ENCODE results near the gene MYCBPAP. TPM values are rescaled to one million over a fixed set of nuclear protein-coding genes. Genes with fewer than 3 reads are reported as not detected.

Gene MYCBPAP
- polyA plus RNA-seq, 2 donors = 0.05 to 0.22 TPM

- Histone ChIP-seq H3K27ac (ENCODE audit: low read depth in 2 of 2, low read length in 1 of 2) (no peak overlapping the region), H3K36me3 (ENCODE audit: control insufficient read depth in 2 of 2, insufficient read depth in 2 of 2, low read length in 1 of 2) (no peaks in the 10 kb centered on the region), H3K4me1 (ENCODE audit: control insufficient read depth in 2 of 2, insufficient read depth in 2 of 2, low read length in 1 of 2) (peaks cover 12 to 13% of the 10 kb centered on the region in 2 donors), H3K9me3 (ENCODE audit: control insufficient read depth in 2 of 2, insufficient read depth in 1 of 2, low read depth in 1 of 2, low read length in 1 of 2) (no peaks in the 10 kb centered on the region), H3K27me3 (ENCODE audit: control insufficient read depth in 1 of 2, insufficient read depth in 2 of 2, low read length in 2 of 2) (peaks cover 0 to 31% of the 10 kb centered on the region in 2 donors), H3K4me3 (ENCODE audit: low read depth in 1 of 2, low read length in 2 of 2) (peak overlapping the region in 1 of 2 donors; percentile 48)
- 28 to 31% methylated on average over 22 of the region's 22 CpGs for WGBS, 2 donors
Measured at GRCh38 chr17:50562242-50563091, 54.2 kb downstream of the MYCBPAP start.

DNA sequence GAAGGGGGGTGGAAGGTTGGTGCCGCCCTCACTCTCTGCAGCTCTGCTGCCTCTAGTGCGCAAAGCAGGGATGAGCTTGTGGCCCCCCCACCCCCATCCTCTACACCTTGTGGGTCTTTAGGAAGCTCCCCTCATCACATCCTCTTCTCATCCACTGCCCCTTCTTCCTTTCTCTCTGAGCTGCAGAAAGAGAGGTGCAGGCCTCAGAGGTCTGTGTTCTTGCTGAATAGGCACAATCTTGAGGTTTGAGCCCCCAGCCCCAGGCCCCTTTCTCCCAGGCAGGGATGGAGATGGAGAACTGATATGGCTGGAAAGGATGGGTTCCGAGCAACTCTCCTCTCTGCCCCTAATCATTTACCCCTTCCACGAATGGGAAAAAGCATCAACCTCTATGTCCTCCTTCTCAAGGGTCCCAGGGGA, 54.9 kb downstream of the MYCBPAP start:
- Histone ChIP-seq H3K27me3 (ENCODE audit: control insufficient read depth in 1 of 2, insufficient read depth in 2 of 2, low read length in 2 of 2) (peaks cover 0 to 31% of the 10 kb centered on the region in 2 donors), H3K9me3 (ENCODE audit: control insufficient read depth in 2 of 2, insufficient read depth in 1 of 2, low read depth in 1 of 2, low read length in 1 of 2) (no peaks in the 10 kb centered on the region), H3K4me3 (ENCODE audit: low read depth in 1 of 2, low read length in 2 of 2) (no peak overlapping the region), H3K27ac (ENCODE audit: low read depth in 2 of 2, low read length in 1 of 2) (no peak overlapping the region), H3K36me3 (ENCODE audit: control insufficient read depth in 2 of 2, insufficient read depth in 2 of 2, low read length in 1 of 2) (no peaks in the 10 kb centered on the region), H3K4me1 (ENCODE audit: control insufficient read depth in 2 of 2, insufficient read depth in 2 of 2, low read length in 1 of 2) (peaks cover 12 to 13% of the 10 kb centered on the region in 2 donors)
- WGBS, 2 donors = 75 to 78% methylated on average over 4 of the region's 4 CpGs

DNA sequence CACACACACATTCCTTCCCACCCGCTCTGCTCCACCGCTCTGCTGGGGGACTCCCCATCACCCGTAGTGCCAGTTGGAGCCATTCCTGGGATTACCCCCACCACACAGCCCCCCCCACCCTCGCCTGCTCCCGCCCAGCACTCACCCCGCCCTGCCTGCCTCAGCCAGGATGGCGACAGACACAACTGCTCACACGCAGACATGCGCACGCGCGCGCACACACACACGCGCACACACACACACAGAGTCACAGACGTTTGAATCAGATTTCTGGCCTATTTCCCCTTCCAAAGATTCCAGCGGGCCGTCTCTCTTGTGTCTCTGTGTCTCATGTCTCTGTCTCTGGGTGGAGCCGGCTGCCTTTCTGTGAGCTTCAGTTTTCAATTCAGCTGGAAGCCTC, 56.7 kb downstream of the MYCBPAP start:
- Histone ChIP-seq H3K4me3 (ENCODE audit: low read depth in 1 of 2, low read length in 2 of 2) (no peak overlapping the region), H3K27ac (ENCODE audit: low read depth in 2 of 2, low read length in 1 of 2) (no peak overlapping the region), H3K27me3 (ENCODE audit: control insufficient read depth in 1 of 2, insufficient read depth in 2 of 2, low read length in 2 of 2) (peaks cover 0 to 18% of the 10 kb centered on the region in 2 donors), H3K9me3 (ENCODE audit: control insufficient read depth in 2 of 2, insufficient read depth in 1 of 2, low read depth in 1 of 2, low read length in 1 of 2) (no peaks in the 10 kb centered on the region), H3K4me1 (ENCODE audit: control insufficient read depth in 2 of 2, insufficient read depth in 2 of 2, low read length in 1 of 2) (peaks cover 3 to 7% of the 10 kb centered on the region in 2 donors), H3K36me3 (ENCODE audit: control insufficient read depth in 2 of 2, insufficient read depth in 2 of 2, low read length in 1 of 2) (no peaks in the 10 kb centered on the region)
- 14 to 15% methylated on average over 19 of the region's 19 CpGs for WGBS, 2 donors

DNA sequence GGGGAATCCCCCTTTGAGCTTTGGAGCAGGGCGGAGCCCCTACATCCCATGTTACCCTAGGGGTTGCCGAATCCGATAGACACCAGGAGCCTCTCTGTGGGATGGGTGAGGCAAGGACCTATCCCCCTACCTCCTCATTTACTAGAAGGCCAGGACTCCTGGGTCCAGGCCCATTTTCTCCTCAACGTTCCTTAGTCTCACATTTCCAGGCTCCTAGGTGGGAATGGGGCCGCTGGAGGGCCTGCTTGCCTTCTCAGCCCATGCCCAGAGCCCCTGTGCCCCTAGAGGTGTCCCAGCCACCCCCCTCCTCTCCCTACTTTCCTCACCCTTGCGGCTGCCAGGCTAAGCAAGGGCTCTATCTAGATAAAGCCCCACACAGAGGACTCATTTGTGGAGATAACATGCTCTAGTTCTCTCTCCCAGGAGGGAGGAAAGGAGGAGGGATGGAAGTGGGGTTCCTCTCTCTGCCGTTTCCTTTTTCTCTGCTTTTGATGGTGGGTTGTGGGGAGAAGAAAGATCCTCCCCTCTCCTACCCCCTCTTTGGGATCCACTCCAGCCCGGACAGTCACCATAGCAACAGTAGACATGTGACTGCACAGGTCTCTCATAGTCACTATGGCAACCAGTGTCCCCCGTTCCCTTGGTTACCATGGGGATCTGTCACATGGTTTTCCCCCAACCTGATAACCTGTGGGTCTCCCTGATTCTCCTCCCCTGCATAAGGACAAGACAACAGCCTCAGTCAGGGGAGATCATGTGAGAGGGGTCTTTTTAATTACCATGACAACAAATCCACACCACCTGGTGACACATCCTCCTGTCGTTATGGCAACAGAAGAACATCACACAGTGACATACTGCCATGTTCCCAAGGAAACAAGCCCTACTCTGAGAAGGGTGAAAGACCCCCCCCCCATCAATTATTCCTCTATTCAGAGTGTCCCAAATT, 57.4 kb downstream of the MYCBPAP start:
- Histone ChIP-seq H3K9me3 (ENCODE audit: control insufficient read depth in 2 of 2, insufficient read depth in 1 of 2, low read depth in 1 of 2, low read length in 1 of 2) (no peaks in the 10 kb centered on the region), H3K36me3 (ENCODE audit: control insufficient read depth in 2 of 2, insufficient read depth in 2 of 2, low read length in 1 of 2) (no peaks in the 10 kb centered on the region), H3K4me3 (ENCODE audit: low read depth in 1 of 2, low read length in 2 of 2) (no peak overlapping the region), H3K27ac (ENCODE audit: low read depth in 2 of 2, low read length in 1 of 2) (no peak overlapping the region), H3K4me1 (ENCODE audit: control insufficient read depth in 2 of 2, insufficient read depth in 2 of 2, low read length in 1 of 2) (peaks cover 0 to 4% of the 10 kb centered on the region in 2 donors), H3K27me3 (ENCODE audit: control insufficient read depth in 1 of 2, insufficient read depth in 2 of 2, low read length in 2 of 2) (peaks cover 0 to 15% of the 10 kb centered on the region in 2 donors)
- WGBS, 2 donors = 41% methylated on average over 10 of the region's 10 CpGs

- Histone ChIP-seq H3K27me3 (ENCODE audit: control insufficient read depth in 1 of 2, insufficient read depth in 2 of 2, low read length in 2 of 2) (peaks cover 3 to 4% of the 10 kb centered on the region in 2 donors), H3K4me3 (ENCODE audit: low read depth in 1 of 2, low read length in 2 of 2) (no peak overlapping the region), H3K36me3 (ENCODE audit: control insufficient read depth in 2 of 2, insufficient read depth in 2 of 2, low read length in 1 of 2) (no peaks in the 10 kb centered on the region), H3K27ac (ENCODE audit: low read depth in 2 of 2, low read length in 1 of 2) (no peak overlapping the region), H3K4me1 (ENCODE audit: control insufficient read depth in 2 of 2, insufficient read depth in 2 of 2, low read length in 1 of 2) (no peaks in the 10 kb centered on the region), H3K9me3 (ENCODE audit: control insufficient read depth in 2 of 2, insufficient read depth in 1 of 2, low read depth in 1 of 2, low read length in 1 of 2) (no peaks in the 10 kb centered on the region)
- WGBS, 2 donors = 54 to 71% methylated on average over 2 of the region's 2 CpGs
Measured at GRCh38 chr17:50566886-50567285, 58.6 kb downstream of the MYCBPAP start.

DNA sequence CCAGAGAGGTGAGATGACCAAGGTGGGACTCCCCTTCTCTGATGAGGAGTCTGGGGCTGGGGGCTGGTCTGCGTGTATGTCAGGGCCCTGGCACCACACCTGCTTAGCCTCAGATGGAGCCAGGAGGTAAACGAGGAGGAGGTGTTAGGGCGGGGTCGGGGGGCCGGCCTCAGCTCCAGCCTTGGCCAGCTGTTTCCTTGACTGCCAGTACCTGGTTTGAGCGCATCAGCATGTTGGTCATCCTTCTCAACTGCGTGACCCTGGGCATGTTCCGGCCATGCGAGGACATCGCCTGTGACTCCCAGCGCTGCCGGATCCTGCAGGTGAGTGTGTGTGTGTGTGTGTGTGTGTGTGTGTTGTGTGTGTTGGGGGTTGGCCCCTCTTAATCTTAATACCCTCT, 60.4 kb downstream of the MYCBPAP start:
- Histone ChIP-seq H3K4me1 (ENCODE audit: control insufficient read depth in 2 of 2, insufficient read depth in 2 of 2, low read length in 1 of 2) (no peaks in the 10 kb centered on the region), H3K36me3 (ENCODE audit: control insufficient read depth in 2 of 2, insufficient read depth in 2 of 2, low read length in 1 of 2) (no peaks in the 10 kb centered on the region), H3K4me3 (ENCODE audit: low read depth in 1 of 2, low read length in 2 of 2) (no peak overlapping the region), H3K27ac (ENCODE audit: low read depth in 2 of 2, low read length in 1 of 2) (no peak overlapping the region), H3K9me3 (ENCODE audit: control insufficient read depth in 2 of 2, insufficient read depth in 1 of 2, low read depth in 1 of 2, low read length in 1 of 2) (no peaks in the 10 kb centered on the region), H3K27me3 (ENCODE audit: control insufficient read depth in 1 of 2, insufficient read depth in 2 of 2, low read length in 2 of 2) (peaks cover 0 to 4% of the 10 kb centered on the region in 2 donors)
- 84 to 90% methylated on average over 12 of the region's 12 CpGs for WGBS, 2 donors

DNA sequence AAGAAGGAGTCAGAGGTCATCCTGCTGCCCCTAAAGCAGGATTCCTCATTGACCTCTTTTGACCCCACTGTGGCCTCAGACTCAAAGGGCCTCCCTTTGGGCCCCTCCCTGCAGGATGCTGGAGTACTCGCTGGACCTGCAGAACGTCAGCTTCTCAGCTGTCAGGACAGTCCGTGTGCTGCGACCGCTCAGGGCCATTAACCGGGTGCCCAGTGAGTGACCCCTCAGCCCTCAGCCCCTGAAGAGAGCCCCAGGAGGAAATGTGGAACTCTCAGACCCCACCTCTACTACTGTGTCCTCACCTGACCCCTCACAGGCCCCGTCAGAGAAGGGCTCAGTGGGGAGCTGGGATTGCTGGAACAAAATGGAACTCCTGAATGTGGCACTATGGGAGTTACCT, 61.4 kb downstream of the MYCBPAP start:
- Histone ChIP-seq H3K9me3 (ENCODE audit: control insufficient read depth in 2 of 2, insufficient read depth in 1 of 2, low read depth in 1 of 2, low read length in 1 of 2) (no peaks in the 10 kb centered on the region), H3K4me3 (ENCODE audit: low read depth in 1 of 2, low read length in 2 of 2) (no peak overlapping the region), H3K27ac (ENCODE audit: low read depth in 2 of 2, low read length in 1 of 2) (no peak overlapping the region), H3K4me1 (ENCODE audit: control insufficient read depth in 2 of 2, insufficient read depth in 2 of 2, low read length in 1 of 2) (no peaks in the 10 kb centered on the region), H3K27me3 (ENCODE audit: control insufficient read depth in 1 of 2, insufficient read depth in 2 of 2, low read length in 2 of 2) (peaks cover 0 to 4% of the 10 kb centered on the region in 2 donors), H3K36me3 (ENCODE audit: control insufficient read depth in 2 of 2, insufficient read depth in 2 of 2, low read length in 1 of 2) (no peaks in the 10 kb centered on the region)
- 91 to 93% methylated on average over 7 of the region's 7 CpGs for WGBS, 2 donors

GRCh38 chr17:50570032-50570431, 61.8 kb downstream of the MYCBPAP start:
- no peaks in the 10 kb centered on the region for H3K9me3 ChIP-seq (ENCODE audit: control insufficient read depth in 2 of 2, insufficient read depth in 1 of 2, low read depth in 1 of 2, low read length in 1 of 2)
- no peak overlapping the region for H3K27ac ChIP-seq (ENCODE audit: low read depth in 2 of 2, low read length in 1 of 2)
- H3K27me3 ChIP-seq (ENCODE audit: control insufficient read depth in 1 of 2, insufficient read depth in 2 of 2, low read length in 2 of 2) = peaks cover 0 to 4% of the 10 kb centered on the region in 2 donors
- no peaks in the 10 kb centered on the region for H3K36me3 ChIP-seq (ENCODE audit: control insufficient read depth in 2 of 2, insufficient read depth in 2 of 2, low read length in 1 of 2)
- 89 to 92% methylated on average over 8 of the region's 8 CpGs for WGBS, 2 donors
- no peak overlapping the region for H3K4me3 ChIP-seq (ENCODE audit: low read depth in 1 of 2, low read length in 2 of 2)
- H3K4me1 ChIP-seq (ENCODE audit: control insufficient read depth in 2 of 2, insufficient read depth in 2 of 2, low read length in 1 of 2) = no peaks in the 10 kb centered on the region

DNA sequence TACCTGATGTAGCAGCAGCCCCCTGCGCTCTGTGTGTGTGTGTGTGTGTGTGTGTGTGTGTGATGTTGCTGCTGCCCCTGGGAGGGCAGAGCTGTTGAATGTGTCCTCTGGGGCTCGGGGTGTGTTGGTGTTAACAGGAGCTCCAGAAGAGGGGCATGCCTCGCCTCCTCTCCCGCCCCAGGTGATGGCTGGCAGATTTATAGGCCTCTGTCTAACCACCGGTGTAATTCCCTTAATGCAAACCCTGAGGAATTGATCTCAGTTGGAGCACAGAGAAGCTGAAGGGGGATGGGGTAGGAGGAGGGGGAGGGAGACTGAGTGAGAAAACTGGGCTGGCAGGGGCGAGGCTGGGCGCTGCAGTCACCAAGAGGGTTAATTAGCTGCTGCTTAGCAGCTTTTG, 62.3 kb downstream of the MYCBPAP start:
- peaks cover 0 to 4% of the 10 kb centered on the region in 2 donors for H3K27me3 ChIP-seq (ENCODE audit: control insufficient read depth in 1 of 2, insufficient read depth in 2 of 2, low read length in 2 of 2)

More for the DNA sequence above, 62.3 kb downstream of the MYCBPAP start:
- WGBS, 2 donors = 80 to 83% methylated on average over 7 of the region's 7 CpGs
- Histone ChIP-seq H3K4me1 (ENCODE audit: control insufficient read depth in 2 of 2, insufficient read depth in 2 of 2, low read length in 1 of 2) (no peaks in the 10 kb centered on the region), H3K9me3 (ENCODE audit: control insufficient read depth in 2 of 2, insufficient read depth in 1 of 2, low read depth in 1 of 2, low read length in 1 of 2) (no peaks in the 10 kb centered on the region), H3K36me3 (ENCODE audit: control insufficient read depth in 2 of 2, insufficient read depth in 2 of 2, low read length in 1 of 2) (no peaks in the 10 kb centered on the region), H3K4me3 (ENCODE audit: low read depth in 1 of 2, low read length in 2 of 2) (no peak overlapping the region), H3K27ac (ENCODE audit: low read depth in 2 of 2, low read length in 1 of 2) (no peak overlapping the region)
